Spleen (tissue), 11 donors: ENCODE measurements around the gene SORBS1. TPM values are rescaled to one million over a fixed set of nuclear protein-coding genes. Genes with fewer than 3 reads are reported as not detected.
A peak's percentile ranks its signal among the peaks of the same experiment; 100 is the strongest.

Experiments
- DNase-seq: peaks from one replicate; pipeline ENCODE4 v3.0.0-alpha.2; 2020
- H3K27ac ChIP-seq, 8 donors: fragments of 200-600 bp; sonication (generic) in 7 of 8; 1 replicate in 4 of 8; 2 replicates in 4 of 8; pipeline versions ENCODE4 v1.5.0 to v1.8.0; 2016 to 2021; ENCODE audit warnings: inconsistent platforms in 4 of 8, mild to moderate bottlenecking in 4 of 8, moderate library complexity in 1 of 8
- H3K27me3 ChIP-seq, 7 donors: fragments of 200-600 bp; sonication (generic) in 6 of 7; replicated peaks in 1 of 7; 1 replicate in 4 of 7; 2 replicates in 3 of 7; pipeline versions ENCODE4 v1.5.0 to v1.8.0; 2016 to 2021; ENCODE audit warnings: inconsistent platforms in 3 of 7, mild to moderate bottlenecking in 1 of 7
- H3K36me3 ChIP-seq, 6 donors: fragments of 200-600 bp; sonication (generic) in 5 of 6; 1 replicate in 4 of 6; 2 replicates in 2 of 6; pipeline versions ENCODE4 v1.5.0 to v1.8.0; 2016 to 2021; ENCODE audit warnings: inconsistent platforms in 2 of 6
- H3K4me1 ChIP-seq, 6 donors: fragments of 200-600 bp; sonication (generic) in 5 of 6; 1 replicate in 3 of 6; 2 replicates in 3 of 6; pipeline versions ENCODE4 v1.5.0 to v1.8.0; 2016 to 2021; ENCODE audit warnings: inconsistent platforms in 3 of 6
- H3K4me3 ChIP-seq, 8 donors: fragments of 200-600 bp; sonication (generic) in 7 of 8; 1 replicate in 4 of 8; 2 replicates in 4 of 8; pipeline versions ENCODE4 v1.5.0 to v1.8.0; 2016 to 2021; ENCODE audit warnings: inconsistent platforms in 4 of 8, mild to moderate bottlenecking in 4 of 8, moderate library complexity in 2 of 8
- H3K9me3 ChIP-seq, 8 donors: fragments of 200-600 bp; sonication (generic) in 7 of 8; 1 replicate in 4 of 8; 2 replicates in 4 of 8; pipeline versions ENCODE4 v1.5.0 to v1.8.0; 2016 to 2021; ENCODE audit warnings: inconsistent platforms in 4 of 8
- POLR2A ChIP-seq, 3 donors: fragments of 450-650 bp; IDR thresholded peaks; one replicate each; pipeline ENCODE4 v1.5.1; 2017; ENCODE audit warnings: antibody characterized with exemption in 3 of 3, mild to moderate bottlenecking in 1 of 3
- POLR2AphosphoS5 ChIP-seq, 3 donors: sonication (generic); formaldehyde crosslinking; IDR thresholded peaks; one replicate each; pipeline ENCODE4 v1.5.1; 2017; ENCODE audit warnings: antibody characterized with exemption in 3 of 3
- WGBS, 5 donors: extraction: QIAGEN DNeasy Blood & Tissue Kit in 3 of 5; methylation state at CpG; one replicate each; pipeline versions ENCODE4 v1.1.5 to v1.1.7; 2013 to 2018; 5-methylcytosine and 5-hydroxymethylcytosine counted together
- intact Hi-C: fragments of 100-400 bp; cut with DNase I; formaldehyde crosslinking; loops from one replicate; pipeline ENCODE4 v1.15.0; 2023; ENCODE audit warnings: low total_unique reads
- polyA plus RNA-seq, 3 donors: library from polyadenylated mRNA; stranded (reverse); fragments of 200-250 nt; gene quantifications; one replicate each; pipeline ENCODE4 v1.2.1, GENCODE V29; 2013
- total RNA-seq, 7 donors: library from RNA; depleted of rRNA in 3 of 7; stranded (reverse); fragments of >200 nt in 3 of 7; fragmentation: NEBNext Ultra II Directional in 4 of 7; extraction: Animal tissue kit (Norgen Biotek cat#: 25700) in 4 of 7; gene quantifications; one replicate each; pipeline versions ENCODE4 v1.1.0 to v1.2.1, GENCODE V29; 2016 to 2021
- TF ChIP-seq, protein P1 (sequence below), 11 experiments: fragments of 200-600 bp in 7 of 11; fragments of 450-650 bp in 4 of 11; sonication (generic) in 4 of 11; IDR thresholded peaks in 8 of 11; conservative IDR thresholded peaks in 3 of 11; 1 replicate in 7 of 11; 2 replicates in 4 of 11; pipeline versions ENCODE4 v1.4.0 to v1.8.0; 2016 to 2021; ENCODE audit warnings: antibody characterized with exemption in 11 of 11, inconsistent platforms in 4 of 11, mild to moderate bottlenecking in 1 of 11
- donor health status: healthy with polysubstance abuse.
- donor health status: DM: no; HTN: no; CAD: no; lungs with moderate emphysema.
- donor health status: DM: no; HTN: no; CAD: no.
- donor health status: Bipolar disorder and iron deficiency.
- donor health status: healthy.
- donor health status: DM: no; HTN: no; CAD: no.
- donor health status: DM: yes; HTN: yes; CAD: no.

Gene SORBS1
- total and polyA plus RNA-seq, 10 donors = 2.8 to 30.8 (median 18.1) TPM

DNA sequence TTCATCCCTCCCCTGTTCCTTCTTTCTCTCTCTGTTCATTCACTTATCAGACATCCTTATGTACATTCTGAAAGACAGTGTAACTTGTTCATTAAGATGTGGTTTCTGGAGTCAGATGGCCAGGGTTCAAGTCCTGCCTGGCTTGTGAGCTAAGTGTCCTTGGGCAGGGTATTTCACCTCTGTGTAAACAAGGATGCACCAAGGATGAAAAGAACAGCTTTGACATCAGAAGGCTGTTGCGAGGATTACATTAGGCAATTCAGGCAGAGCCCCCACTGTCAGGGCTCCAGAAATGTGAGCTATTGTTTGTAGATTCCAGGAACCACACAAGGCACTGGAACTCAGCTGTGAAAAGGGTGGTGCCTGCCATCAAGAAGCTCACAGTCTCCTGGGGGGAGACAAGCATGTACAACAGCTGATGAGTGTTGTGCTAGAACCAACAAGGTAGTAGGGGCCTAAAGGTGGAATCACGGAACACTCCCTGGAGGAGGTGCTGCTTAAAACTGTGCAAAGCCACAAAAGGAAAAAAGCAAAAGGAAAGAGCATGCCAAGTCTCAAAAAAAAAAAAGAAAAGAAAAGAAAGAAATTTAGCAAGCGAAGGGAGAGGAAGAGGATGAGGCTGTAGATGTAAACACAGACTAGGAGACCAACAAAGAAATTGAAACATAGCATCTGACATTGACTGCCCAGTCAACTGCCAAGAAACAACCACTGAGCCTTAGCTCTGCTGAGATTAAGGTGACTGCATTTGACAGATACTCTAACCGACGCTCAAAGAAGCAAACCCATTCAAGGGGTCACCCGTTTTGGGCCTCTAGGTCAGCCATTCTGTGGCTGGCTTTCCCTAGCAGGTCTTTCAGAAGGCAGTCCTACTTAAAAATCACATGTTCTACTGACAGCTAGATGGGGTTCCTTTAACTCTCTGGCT is 282.8 kb downstream of the SORBS1 start:
- H3K36me3 ChIP-seq = no peaks in the 10 kb centered on the region
- TF ChIP-seq, protein P1, sequence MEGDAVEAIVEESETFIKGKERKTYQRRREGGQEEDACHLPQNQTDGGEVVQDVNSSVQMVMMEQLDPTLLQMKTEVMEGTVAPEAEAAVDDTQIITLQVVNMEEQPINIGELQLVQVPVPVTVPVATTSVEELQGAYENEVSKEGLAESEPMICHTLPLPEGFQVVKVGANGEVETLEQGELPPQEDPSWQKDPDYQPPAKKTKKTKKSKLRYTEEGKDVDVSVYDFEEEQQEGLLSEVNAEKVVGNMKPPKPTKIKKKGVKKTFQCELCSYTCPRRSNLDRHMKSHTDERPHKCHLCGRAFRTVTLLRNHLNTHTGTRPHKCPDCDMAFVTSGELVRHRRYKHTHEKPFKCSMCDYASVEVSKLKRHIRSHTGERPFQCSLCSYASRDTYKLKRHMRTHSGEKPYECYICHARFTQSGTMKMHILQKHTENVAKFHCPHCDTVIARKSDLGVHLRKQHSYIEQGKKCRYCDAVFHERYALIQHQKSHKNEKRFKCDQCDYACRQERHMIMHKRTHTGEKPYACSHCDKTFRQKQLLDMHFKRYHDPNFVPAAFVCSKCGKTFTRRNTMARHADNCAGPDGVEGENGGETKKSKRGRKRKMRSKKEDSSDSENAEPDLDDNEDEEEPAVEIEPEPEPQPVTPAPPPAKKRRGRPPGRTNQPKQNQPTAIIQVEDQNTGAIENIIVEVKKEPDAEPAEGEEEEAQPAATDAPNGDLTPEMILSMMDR (IDR thresholded peaks at IDR 0.05 in 8 of 11, conservative IDR thresholded peaks at IDR 0.05 in 3 of 11) = no peak
- TF ChIP-seq POLR2AphosphoS5 (IDR thresholded peaks at IDR 0.05) = peak in 1 of 3 donors; percentile 22
- H3K27me3 ChIP-seq = no peaks in the 10 kb centered on the region
- intact Hi-C loops = no loop called here
- WGBS, 5 donors = 81 to 89% (median 83%) methylated on average over 6 of the region's 6 CpGs
- peak overlapping the region in 6 of 8 donors; percentile 31 to 88 (median 77) for H3K27ac ChIP-seq
- no peak for DNase-seq
- H3K4me3 ChIP-seq = no peak overlapping the region
- no peaks in the 10 kb centered on the region for H3K9me3 ChIP-seq
- peaks cover 16 to 96% (median 73%) of the 10 kb centered on the region in 6 donors for H3K4me1 ChIP-seq

DNA sequence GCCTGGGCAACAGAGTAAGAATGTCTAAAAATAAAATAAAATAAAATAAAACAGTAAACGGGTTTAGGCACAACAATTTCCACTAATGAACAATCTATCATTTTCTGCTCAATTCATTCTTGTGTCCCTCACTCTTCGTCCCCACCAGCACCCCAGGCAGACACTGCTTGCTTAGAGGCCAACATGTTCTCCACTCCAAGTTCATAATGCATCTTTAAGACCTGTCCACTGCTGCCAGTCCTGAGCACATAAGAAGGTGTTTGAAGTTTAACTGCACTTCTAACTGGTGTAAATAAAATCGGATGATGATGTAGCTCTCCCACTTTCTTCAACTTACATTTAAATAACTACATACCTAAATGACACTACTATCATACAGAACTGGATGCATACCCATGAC is 283.6 kb downstream of the SORBS1 start:
- peak overlapping the region in 6 of 8 donors; percentile 64 to 88 (median 77) for H3K27ac ChIP-seq
- WGBS, 5 donors = 82 to 94% (median 85%) methylated on average over 3 of the region's 3 CpGs
- intact Hi-C loops = no loop called here
- peaks cover 16 to 97% (median 76%) of the 10 kb centered on the region in 6 donors for H3K4me1 ChIP-seq
- no peak overlapping the region for H3K4me3 ChIP-seq
- no peaks in the 10 kb centered on the region for H3K9me3 ChIP-seq
- TF ChIP-seq POLR2AphosphoS5 (IDR thresholded peaks at IDR 0.05) = no peak
- TF ChIP-seq, protein P1 (IDR thresholded peaks at IDR 0.05 in 8 of 11, conservative IDR thresholded peaks at IDR 0.05 in 3 of 11) = no peak
- TF ChIP-seq POLR2A (IDR thresholded peaks at IDR 0.05) = no peak
- H3K27me3 ChIP-seq = no peaks in the 10 kb centered on the region
- no peaks in the 10 kb centered on the region for H3K36me3 ChIP-seq
- no peak for DNase-seq

- Histone ChIP-seq H3K27ac (peak overlapping the region in 6 of 8 donors; percentile 64 to 88 (median 77)), H3K4me1 (peaks cover 16 to 98% (median 76%) of the 10 kb centered on the region in 6 donors), H3K27me3 (no peaks in the 10 kb centered on the region), H3K4me3 (no peak overlapping the region), H3K9me3 (no peaks in the 10 kb centered on the region), H3K36me3 (no peaks in the 10 kb centered on the region)
- 33 to 88% (median 62%) methylated on average over 1 of the region's 1 CpG for WGBS, 5 donors
- intact Hi-C loops = no loop called here
- TF ChIP-seq POLR2A (IDR thresholded peaks at IDR 0.05) (no peak), POLR2AphosphoS5 (IDR thresholded peaks at IDR 0.05) (no peak)
- TF ChIP-seq, protein P1 (IDR thresholded peaks at IDR 0.05 in 8 of 11, conservative IDR thresholded peaks at IDR 0.05 in 3 of 11) = no peak
- DNase-seq = no peak
Measured at GRCh38 chr10:95277201-95277570, 284.0 kb downstream of the SORBS1 start.
